Measurements from ENCODE around the gene ATP11A. TPM values are rescaled to one million over a fixed set of nuclear protein-coding genes. Genes with fewer than 3 reads are reported as not detected.

The ATP11A gene
- total RNA-seq, 1 experiment from 2014 or later: 65.3 TPM

DNA sequence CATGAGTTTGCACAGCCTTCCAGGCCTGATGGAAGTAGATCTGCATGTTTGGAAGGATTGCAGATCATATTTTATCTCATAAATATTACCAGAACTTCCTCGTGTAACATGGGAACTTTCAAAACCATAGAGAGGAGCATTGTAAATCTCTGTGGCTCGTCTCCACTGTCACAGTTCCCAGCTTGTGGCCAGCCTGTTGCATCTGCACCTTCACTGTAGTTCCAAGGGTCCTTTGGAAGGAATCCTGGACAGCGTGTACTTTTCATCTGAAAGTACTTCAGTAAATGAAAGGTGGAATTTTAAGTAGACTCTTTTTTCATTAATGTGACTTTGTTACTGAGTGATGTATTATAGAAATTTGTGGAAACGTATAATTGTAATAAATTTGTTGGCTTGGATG, 105.4 kb downstream of the ATP11A start:
- Histone ChIP-seq H3K79me2 (ENCODE audit: insufficient read depth, low read length) (no peaks in the 10 kb centered on the region), H4K8ac (replicated peaks; ENCODE audit: insufficient read length, low read depth, low read length) (no peak overlapping the region), H2BK20ac (ENCODE audit: low read depth, low read length, poor library complexity, severe bottlenecking) (no peak overlapping the region), H3K4me1 (ENCODE audit: insufficient read depth, low read length) (peaks cover 4% of the 10 kb centered on the region; the same call in 1 of the 2 replicates), H4K20me1 (ENCODE audit: control insufficient read depth, insufficient read depth, insufficient read length) (no peaks in the 10 kb centered on the region), H2AK5ac (ENCODE audit: insufficient read length, low read length) (no peak overlapping the region), H3K23ac (ENCODE audit: insufficient read length, low read depth, low read length) (no peak overlapping the region), H3K4me2 (ENCODE audit: insufficient read depth, insufficient read length, low read length) (no peak overlapping the region), H3T11ph (ENCODE audit: low read length) (no peak overlapping the region), H3K27ac (ENCODE audit: insufficient read length, low read depth, low read length) (no peak overlapping the region), H2BK12ac (ENCODE audit: insufficient read length, low read depth, low read length) (no peak overlapping the region), H3K18ac (ENCODE audit: insufficient read length, low read depth, low read length) (no peak overlapping the region), H3K79me1 (ENCODE audit: insufficient read depth, low read depth, low read length, poor library complexity, severe bottlenecking) (no peaks in the 10 kb centered on the region), H3K9me3 (ENCODE audit: control insufficient read depth, low read depth, low read length) (no peaks in the 10 kb centered on the region), H4K91ac (ENCODE audit: insufficient read length, low read depth, low read length) (no peak overlapping the region), H2BK120ac (ENCODE audit: low read depth, low read length, poor library complexity, severe bottlenecking) (no peak overlapping the region), H2AFZ (ENCODE audit: low read length) (no peak overlapping the region), H2BK15ac (ENCODE audit: low read depth, low read length) (no peak overlapping the region), H3K4ac (ENCODE audit: low read depth, low read length) (no peak overlapping the region), H2BK5ac (ENCODE audit: insufficient read length, low read length) (no peak overlapping the region), H3K23me2 (ENCODE audit: insufficient read length, low read depth, low read length, poor library complexity, severe bottlenecking) (no peaks in the 10 kb centered on the region), H3K9ac (ENCODE audit: extremely low read depth, insufficient read length, low read length) (no peak overlapping the region), H4K5ac (ENCODE audit: insufficient read length, low read depth, low read length) (no peak overlapping the region), H3K14ac (ENCODE audit: insufficient read depth, low read length) (no peak overlapping the region), H3K56ac (ENCODE audit: insufficient read length, low read depth, low read length) (no peak overlapping the region), H3K27me3 (ENCODE audit: insufficient read depth, low read length) (no peaks in the 10 kb centered on the region)
- Mint-ChIP-seq H3K36me3 (ENCODE audit: insufficient read depth in 1 of 3, low read depth in 3 of 3) (peaks cover 22 to 45% (median 40%) of the 10 kb centered on the region in 3 experiments), H3K4me1 (peaks cover 13 to 20% of the 10 kb centered on the region in 2 experiments), H3K9me3 (peaks cover 18 to 24% of the 10 kb centered on the region in 2 experiments; a peak in 4 of 5 replicates), H3K27ac (no peak overlapping the region), H3K4me3 (no peak overlapping the region), H3K27me3 (ENCODE audit: low read depth) (no peaks in the 10 kb centered on the region)
- TF ChIP-seq, protein P1, sequence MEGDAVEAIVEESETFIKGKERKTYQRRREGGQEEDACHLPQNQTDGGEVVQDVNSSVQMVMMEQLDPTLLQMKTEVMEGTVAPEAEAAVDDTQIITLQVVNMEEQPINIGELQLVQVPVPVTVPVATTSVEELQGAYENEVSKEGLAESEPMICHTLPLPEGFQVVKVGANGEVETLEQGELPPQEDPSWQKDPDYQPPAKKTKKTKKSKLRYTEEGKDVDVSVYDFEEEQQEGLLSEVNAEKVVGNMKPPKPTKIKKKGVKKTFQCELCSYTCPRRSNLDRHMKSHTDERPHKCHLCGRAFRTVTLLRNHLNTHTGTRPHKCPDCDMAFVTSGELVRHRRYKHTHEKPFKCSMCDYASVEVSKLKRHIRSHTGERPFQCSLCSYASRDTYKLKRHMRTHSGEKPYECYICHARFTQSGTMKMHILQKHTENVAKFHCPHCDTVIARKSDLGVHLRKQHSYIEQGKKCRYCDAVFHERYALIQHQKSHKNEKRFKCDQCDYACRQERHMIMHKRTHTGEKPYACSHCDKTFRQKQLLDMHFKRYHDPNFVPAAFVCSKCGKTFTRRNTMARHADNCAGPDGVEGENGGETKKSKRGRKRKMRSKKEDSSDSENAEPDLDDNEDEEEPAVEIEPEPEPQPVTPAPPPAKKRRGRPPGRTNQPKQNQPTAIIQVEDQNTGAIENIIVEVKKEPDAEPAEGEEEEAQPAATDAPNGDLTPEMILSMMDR (conservative IDR thresholded peaks at IDR 0.05): no peak
- DNase-seq: no peak
- WGBS (ENCODE audit: extremely low coverage, insufficient read length, low lambda C conversion rate): 100% methylated on average over 1 of the region's 4 CpGs

All from H9 (cell line).